Endothelial cell (in vitro differentiated cells): ENCODE results near the gene CDC25B. TPM values are rescaled to one million over a fixed set of nuclear protein-coding genes. Genes with fewer than 3 reads are reported as not detected.

Experiments
- DNase-seq: peaks from one replicate; pipeline ENCODE4 v3.0.0; 2021; ENCODE audit warnings: low spot score
- H3K27ac Mint-ChIP-seq: one replicate; pipeline ENCODE4 v1.8.0; 2021; ENCODE audit warnings: mixed read lengths, inconsistent platforms; ENCODE audit not compliant: unreplicated experiment
- H3K27me3 Mint-ChIP-seq: one replicate; pipeline ENCODE4 v1.8.0; 2021; ENCODE audit warnings: mild to moderate bottlenecking, moderate library complexity, mixed read lengths, inconsistent platforms; ENCODE audit not compliant: unreplicated experiment
- H3K36me3 Mint-ChIP-seq: one replicate; pipeline ENCODE4 v1.8.0; 2021; ENCODE audit warnings: mild to moderate bottlenecking, low read depth, mixed read lengths, inconsistent platforms; ENCODE audit not compliant: unreplicated experiment
- H3K4me1 Mint-ChIP-seq: one replicate; pipeline ENCODE4 v1.8.0; 2021; ENCODE audit warnings: mild to moderate bottlenecking, mixed read lengths, inconsistent platforms; ENCODE audit not compliant: unreplicated experiment
- H3K4me3 Mint-ChIP-seq: one replicate; pipeline ENCODE4 v1.8.0; 2021; ENCODE audit warnings: mild to moderate bottlenecking, mixed read lengths, inconsistent platforms; ENCODE audit not compliant: unreplicated experiment
- H3K9me3 Mint-ChIP-seq: one replicate; pipeline ENCODE4 v1.8.0; 2021; ENCODE audit warnings: mixed read lengths, inconsistent platforms; ENCODE audit not compliant: unreplicated experiment
- CTCF ChIP-seq: fragments of 200-600 bp; sonication (generic); IDR thresholded peaks from one replicate; pipeline ENCODE4 v1.5.0; 2021; ENCODE audit warnings: antibody characterized with exemption; ENCODE audit not compliant: unreplicated experiment
- total RNA-seq: library from RNA; stranded (reverse); fragmentation: NEBNext Ultra II Directional; extraction: Animal tissue kit (Norgen Biotek cat#: 25700); gene quantifications from one replicate; pipeline ENCODE4 v1.2.1, GENCODE V29; 2021; ENCODE audit not compliant: unreplicated experiment

Gene CDC25B
- total RNA-seq, 1 donor from 2014 or later, result 10.4 TPM

DNA sequence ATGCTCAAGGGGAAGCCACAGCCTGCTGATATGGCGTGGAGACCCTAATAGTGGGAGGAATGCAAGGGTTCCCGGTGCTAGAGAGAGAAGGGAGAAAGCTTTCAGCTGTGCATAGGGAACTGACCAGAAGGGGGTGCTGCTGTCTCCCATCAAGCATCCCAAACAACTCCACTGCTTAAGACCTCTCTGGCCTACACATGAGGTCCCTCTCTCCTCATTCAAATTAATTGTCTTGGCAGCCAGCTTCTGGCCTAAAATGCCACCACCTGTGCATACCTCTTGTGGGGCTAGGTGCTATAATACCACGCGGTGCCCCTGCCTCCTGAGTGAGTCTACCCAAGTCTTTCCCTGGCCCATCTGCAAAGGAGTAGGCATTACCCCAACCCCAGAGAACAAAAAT, 43.0 kb upstream of the CDC25B start:
- peak; percentile 54 for TF ChIP-seq CTCF
- Mint-ChIP-seq H3K4me1 (peaks cover 3% of the 10 kb centered on the region), H3K36me3 (peaks cover 12% of the 10 kb centered on the region), H3K4me3 (no peak overlapping the region), H3K9me3 (no peaks in the 10 kb centered on the region), H3K27ac (no peak overlapping the region), H3K27me3 (peaks cover 24% of the 10 kb centered on the region)
- DNase-seq, result peak; percentile 76

GRCh38 chr20:3753501-3754275, 42.4 kb upstream of the CDC25B start:
- Mint-ChIP-seq H3K36me3 (peaks cover 12% of the 10 kb centered on the region), H3K4me1 (peaks cover 3% of the 10 kb centered on the region), H3K9me3 (no peaks in the 10 kb centered on the region), H3K4me3 (no peak overlapping the region), H3K27ac (no peak overlapping the region), H3K27me3 (peaks cover 26% of the 10 kb centered on the region)
- no peak for TF ChIP-seq CTCF
- DNase-seq, result no peak

GRCh38 chr20:3754276-3754630, 41.9 kb upstream of the CDC25B start:
- H3K4me3 Mint-ChIP-seq, result no peak overlapping the region
- peaks cover 3% of the 10 kb centered on the region for H3K4me1 Mint-ChIP-seq
- no peak for TF ChIP-seq CTCF
- H3K9me3 Mint-ChIP-seq, result no peaks in the 10 kb centered on the region
- no peak for DNase-seq
- peaks cover 12% of the 10 kb centered on the region for H3K36me3 Mint-ChIP-seq
- H3K27me3 Mint-ChIP-seq, result peaks cover 26% of the 10 kb centered on the region
- no peak overlapping the region for H3K27ac Mint-ChIP-seq

DNA sequence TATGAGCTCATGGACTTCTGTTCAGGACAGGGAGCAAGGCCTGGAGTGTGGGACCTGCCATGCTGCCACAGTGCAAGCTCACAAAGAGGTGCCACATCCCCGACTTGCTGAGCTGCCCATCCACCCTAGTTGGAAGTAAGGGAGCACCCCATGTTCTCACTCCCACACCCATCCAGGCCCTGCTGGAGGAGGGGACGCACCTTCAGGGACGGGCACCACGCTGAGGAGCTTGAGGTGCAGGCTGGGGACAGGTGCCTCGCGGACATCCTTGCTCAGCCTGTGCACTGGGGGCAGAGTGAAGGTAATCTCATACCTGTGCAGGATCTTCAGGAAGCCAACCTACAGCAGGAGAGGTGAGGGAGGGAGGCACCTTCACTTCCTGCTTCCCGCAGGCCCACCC, 40.8 kb upstream of the CDC25B start:
- peaks cover 12% of the 10 kb centered on the region for H3K36me3 Mint-ChIP-seq
- no peak overlapping the region for H3K27ac Mint-ChIP-seq
- peaks cover 3% of the 10 kb centered on the region for H3K4me1 Mint-ChIP-seq

More for the DNA sequence above, 40.8 kb upstream of the CDC25B start:
- TF ChIP-seq CTCF, result no peak
- Mint-ChIP-seq H3K4me3 (no peak overlapping the region), H3K27me3 (peaks cover 28% of the 10 kb centered on the region), H3K9me3 (no peaks in the 10 kb centered on the region)
- DNase-seq, result no peak
